Panc1 (cell line): ENCODE measurements around the gene CPEB1. TPM values are rescaled to one million over a fixed set of nuclear protein-coding genes. Genes with fewer than 3 reads are reported as not detected.

Source experiments
- ATAC-seq: fragments of 200-7000 bp; cut with Tn5 transposase; 2 replicates; pipeline ENCODE4 v1.9.1; 2020; ENCODE audit warnings: mild to moderate bottlenecking, moderate library complexity
- BruUV-seq: library from RNA; stranded (reverse); fragments of 400-500 nt; replicated peaks from 2 replicates; lab custom pipeline; 2021; lab: Mats Ljungman, UMichigan
- CTCF ChIA-PET: fragments of 300-600 bp; sonication (Branson Sonifier 250); formaldehyde crosslinking; loops from one replicate; lab custom pipeline; 2022; ENCODE audit warnings: antibody characterized with exemption; lab: Charles Lee
- POLR2A ChIA-PET: fragments of 300-600 bp; sonication (Branson Sonifier 250); formaldehyde crosslinking; loops from one replicate; lab custom pipeline; 2022; ENCODE audit warnings: antibody characterized with exemption; lab: Charles Lee
- DNase-seq: peaks from one replicate; pipeline ENCODE4 v3.0.0-alpha.2; 2010; ENCODE audit warnings: low read depth, low spot score
- H3K27ac ChIP-seq: 2 replicates; pipeline ENCODE4 v1.5.1; 2011; ENCODE audit warnings: mild to moderate bottlenecking, low read length, inconsistent platforms
- H3K27me3 ChIP-seq: fragments of 200-500 bp; sonication (Bioruptor generic); 2 replicates; pipeline ENCODE4 v1.6.0; 2014; ENCODE audit warnings: low read length, inconsistent platforms; ENCODE audit not compliant: control insufficient read depth, insufficient read depth
- H3K36me3 ChIP-seq: fragments of 200-500 bp; sonication (Bioruptor generic); 2 replicates; pipeline ENCODE4 v1.5.1; 2014; ENCODE audit warnings: inconsistent platforms, mild to moderate bottlenecking, low read length, moderate library complexity; ENCODE audit not compliant: control insufficient read depth, insufficient read depth
- H3K4me1 ChIP-seq: 2 replicates; pipeline ENCODE4 v1.5.1; 2011; ENCODE audit warnings: inconsistent platforms, mild to moderate bottlenecking, low read length, moderate library complexity; ENCODE audit not compliant: control insufficient read depth, insufficient read depth
- H3K4me3 ChIP-seq, 2 experiments: 2 replicates each; pipeline ENCODE4 v1.5.1; 2011 to 2012; ENCODE audit warnings: low read depth in 2 of 2, low read length in 2 of 2, mild to moderate bottlenecking in 2 of 2, inconsistent platforms in 1 of 2, moderate library complexity in 1 of 2
- H3K9me3 ChIP-seq: fragments of 200-500 bp; sonication (Bioruptor generic); 2 replicates; pipeline ENCODE4 v1.5.1; 2014; ENCODE audit warnings: low read depth, mild to moderate bottlenecking, inconsistent platforms, low read length, moderate library complexity; ENCODE audit not compliant: control insufficient read depth, insufficient read depth
- CTCF ChIP-seq: fragments of 450-650 bp; IDR thresholded peaks from 2 replicates; pipeline ENCODE4 v1.5.1; 2017; ENCODE audit warnings: mild to moderate bottlenecking
- POLR2AphosphoS5 ChIP-seq: IDR thresholded peaks from 2 replicates; pipeline ENCODE4 v1.6.1; 2012; ENCODE audit warnings: mild to moderate bottlenecking, low read depth, low read length, moderate library complexity
- REST ChIP-seq, 2 experiments: IDR thresholded peaks; 2 replicates each; pipeline ENCODE4 v1.6.1; 2011 to 2012; ENCODE audit warnings: low read depth in 2 of 2, control low read depth in 1 of 2, low read length in 1 of 2, mild to moderate bottlenecking in 1 of 2, moderate library complexity in 1 of 2; ENCODE audit not compliant: insufficient read depth in 1 of 2
- SIN3A ChIP-seq: IDR thresholded peaks from 2 replicates; pipeline ENCODE4 v1.6.1; 2012; ENCODE audit warnings: low read depth, mild to moderate bottlenecking, low read length, moderate library complexity, borderline replicate concordance; ENCODE audit not compliant: insufficient read depth
- TCF7L2 ChIP-seq: IDR thresholded peaks from 2 replicates; pipeline ENCODE4 v1.6.1; 2011; ENCODE audit warnings: mild to moderate bottlenecking, low read depth, low read length, inconsistent platforms
- in situ Hi-C: cut with HindIII; loops from 2 replicates; pipeline ENCODE4 v1.10.0; 2016; ENCODE audit warnings: low sequenced_read_pairs, low pct_unique_long_range_greater_than_20kb
- intact Hi-C: fragments of 100-400 bp; cut with micrococcal nuclease; formaldehyde crosslinking; loops from one replicate; pipeline ENCODE4 v1.10.0; 2022; ENCODE audit not compliant: unreplicated experiment
- total RNA-seq: library from RNA; stranded (reverse); gene quantifications from one replicate; pipeline ENCODE4 v1.2.1, GENCODE V29; 2021; ENCODE audit not compliant: unreplicated experiment

The CPEB1 gene
- total RNA-seq, 1 experiment from 2014 or later: 19.5 TPM

GRCh38 chr15:82650046-82650670, 3.0 kb upstream of the CPEB1 start:
- TSS peak; percentile 62 for BruUV-seq
- H3K27ac ChIP-seq: no peak overlapping the region
- ChIA-PET CTCF (no interaction called here), POLR2A (interaction anchor here (0.6 kb wide), 1 partner anchor 193 kb away, joined by 7 read pairs; no protein-coding TSS in a partner anchor)
- H3K4me3 ChIP-seq: no peak overlapping the region
- ATAC-seq: no peak
- no peak for DNase-seq
- in situ Hi-C loops (no loop called here), intact Hi-C loops (no loop called here)
- TF ChIP-seq REST (IDR thresholded peaks at IDR 0.05; ENCODE audit: insufficient read depth in 1 of 2, low read depth in 2 of 2, low read length in 1 of 2): no peak
- TF ChIP-seq CTCF: no peak
- TF ChIP-seq TCF7L2: no peak
- no peak for TF ChIP-seq POLR2AphosphoS5
- no peak for TF ChIP-seq SIN3A
- H3K4me1 ChIP-seq: peaks cover 18% of the 10 kb centered on the region
- H3K9me3 ChIP-seq: no peaks in the 10 kb centered on the region
- no peaks in the 10 kb centered on the region for H3K36me3 ChIP-seq
- H3K27me3 ChIP-seq: no peaks in the 10 kb centered on the region

DNA sequence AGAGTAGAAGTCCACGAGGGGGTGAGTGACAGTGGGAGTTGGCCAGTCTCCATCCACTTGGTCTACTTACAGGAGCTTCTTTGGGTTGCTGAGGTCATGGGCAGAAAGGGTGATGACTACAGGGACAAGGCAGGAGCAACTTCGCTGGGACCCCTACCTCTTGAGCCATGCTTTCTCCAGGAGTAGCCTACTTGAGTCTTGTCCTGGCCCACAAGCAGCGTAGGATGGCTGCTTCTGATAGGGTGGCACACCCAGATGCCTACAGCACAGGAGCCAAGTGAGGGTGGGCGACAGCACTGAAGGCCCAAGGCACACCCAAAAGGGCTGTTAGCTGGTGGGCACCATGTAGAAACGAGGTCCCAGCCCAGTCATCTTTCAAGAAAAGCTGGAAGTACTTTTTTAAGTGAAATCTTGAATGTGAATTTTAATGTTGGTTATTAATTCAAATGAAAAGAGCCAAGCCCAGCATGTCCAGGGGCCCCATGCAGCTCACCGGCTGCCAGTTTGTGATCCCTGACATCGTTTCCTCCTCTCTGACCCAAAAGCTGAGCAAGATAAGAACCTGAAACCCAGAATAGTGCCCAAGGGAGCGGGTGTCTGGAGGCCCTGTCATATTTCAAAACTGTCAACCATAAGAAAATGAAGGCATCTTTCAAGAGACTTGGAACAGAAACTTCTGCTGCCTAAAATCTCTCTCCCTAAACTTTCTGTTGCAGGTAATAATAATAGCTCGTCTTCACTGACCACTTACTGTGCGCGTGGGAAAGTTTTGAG, 2.2 kb upstream of the CPEB1 start:
- TF ChIP-seq CTCF: no peak
- TF ChIP-seq REST (IDR thresholded peaks at IDR 0.05; ENCODE audit: insufficient read depth in 1 of 2, low read depth in 2 of 2, low read length in 1 of 2): no peak
- TF ChIP-seq SIN3A: no peak
- TF ChIP-seq TCF7L2: no peak
- TF ChIP-seq POLR2AphosphoS5: no peak
- Histone ChIP-seq H3K27me3 (no peaks in the 10 kb centered on the region), H3K9me3 (no peaks in the 10 kb centered on the region), H3K4me3 (no peak overlapping the region), H3K36me3 (no peaks in the 10 kb centered on the region), H3K4me1 (peaks cover 25% of the 10 kb centered on the region), H3K27ac (no peak overlapping the region)
- in situ Hi-C loops (no loop called here), intact Hi-C loops (no loop called here)
- no TSS peak for BruUV-seq
- POLR2A ChIA-PET: no interaction called here
- no peak for DNase-seq
- ATAC-seq: no peak
- CTCF ChIA-PET: no interaction called here
